HEK293T (cell line): ENCODE data around the gene SMARCA1.
"Not testable (repeated sequence)": the region's sequence is repeated elsewhere in the genome, so short reads cannot be mapped to it uniquely, and the experiment has no call there.

Source experiments
- CTCF ChIA-PET: fragments of 350-600 bp; formaldehyde crosslinking; extraction: SDS; loops from one replicate; lab custom pipeline; 2021; ENCODE audit warnings: antibody characterized with exemption, inconsistent platforms; lab: Yijun Ruan, JAX
- POLR2A ChIA-PET: fragments of 350-600 bp; formaldehyde crosslinking; extraction: SDS; loops from one replicate; lab custom pipeline; 2020; ENCODE audit warnings: antibody characterized with exemption, inconsistent platforms; lab: Yijun Ruan, JAX
- DNase-seq: peaks from one replicate; pipeline ENCODE4 v3.0.0; 2012; ENCODE audit warnings: mixed read lengths; ENCODE audit errors: extremely low spot score
- ARNT ChIP-seq: fragments of 450-650 bp; IDR thresholded peaks from 2 replicates; pipeline ENCODE4 v1.6.1; 2017; ENCODE audit warnings: mild to moderate bottlenecking
- BHLHE40 ChIP-seq: fragments of 450-650 bp; IDR thresholded peaks from 2 replicates; pipeline ENCODE4 v1.6.1; 2016; ENCODE audit warnings: mild to moderate bottlenecking, moderate library complexity, borderline replicate concordance
- CTBP1 ChIP-seq: fragments of 450-650 bp; IDR thresholded peaks from 2 replicates; pipeline ENCODE4 v1.6.1; 2016; ENCODE audit warnings: borderline replicate concordance
- ELF4 ChIP-seq: fragments of 450-650 bp; IDR thresholded peaks from 2 replicates; pipeline ENCODE4 v1.6.1; 2017; ENCODE audit warnings: antibody characterized with exemption
- FOXA1 ChIP-seq: fragments of 450-650 bp; IDR thresholded peaks from 2 replicates; pipeline ENCODE4 v1.6.1; 2016; ENCODE audit warnings: mild to moderate bottlenecking
- FOXK2 ChIP-seq: fragments of 450-650 bp; IDR thresholded peaks from 2 replicates; pipeline ENCODE4 v1.6.1; 2016; ENCODE audit warnings: mild to moderate bottlenecking
- FOXM1 ChIP-seq: fragments of 450-650 bp; IDR thresholded peaks from 2 replicates; pipeline ENCODE4 v1.6.1; 2017; ENCODE audit warnings: mild to moderate bottlenecking, borderline replicate concordance
- HDGF ChIP-seq: fragments of 450-650 bp; IDR thresholded peaks from 2 replicates; pipeline ENCODE4 v1.6.1; 2017; ENCODE audit warnings: antibody characterized with exemption, borderline replicate concordance
- L3MBTL2 ChIP-seq: fragments of 450-650 bp; conservative IDR thresholded peaks from 2 replicates; pipeline ENCODE4 v1.6.1; 2016; ENCODE audit warnings: mild to moderate bottlenecking
- LEF1 ChIP-seq: fragments of 450-650 bp; IDR thresholded peaks from 2 replicates; pipeline ENCODE4 v1.6.1; 2017; ENCODE audit warnings: mild to moderate bottlenecking, borderline replicate concordance
- NFRKB ChIP-seq: fragments of 450-650 bp; IDR thresholded peaks from 2 replicates; pipeline ENCODE4 v1.6.1; 2016; ENCODE audit warnings: mild to moderate bottlenecking, moderate library complexity
- SP1 ChIP-seq: fragments of 450-650 bp; IDR thresholded peaks from 2 replicates; pipeline ENCODE4 v1.6.1; 2017
- SUZ12 ChIP-seq: fragments of 450-650 bp; IDR thresholded peaks from 2 replicates; pipeline ENCODE4 v1.6.1; 2016; ENCODE audit warnings: mild to moderate bottlenecking
- TARDBP ChIP-seq: fragments of 450-650 bp; IDR thresholded peaks from 2 replicates; pipeline ENCODE4 v1.6.1; 2016
- ZNF384 ChIP-seq: fragments of 450-650 bp; IDR thresholded peaks from 2 replicates; pipeline ENCODE4 v1.6.1; 2016
- TF ChIP-seq, protein P1 (sequence below): fragments of 450-650 bp; IDR thresholded peaks from 2 replicates; pipeline ENCODE4 v1.6.1; 2016

SMARCA1 gene

GRCh38 chrX:129559783-129560182 lies 36.5 kb upstream of the SMARCA1 start:
- TF ChIP-seq SUZ12, result no peak
- TF ChIP-seq FOXA1, result no peak
- no peak for TF ChIP-seq ARNT
- no peak for TF ChIP-seq ZNF384
- TF ChIP-seq LEF1, result no peak
- TF ChIP-seq ELF4, result no peak
- no peak for TF ChIP-seq HDGF
- no peak for TF ChIP-seq CTBP1
- no peak for TF ChIP-seq SP1

GRCh38 chrX:129557844-129558480 lies 34.7 kb upstream of the SMARCA1 start:
- DNase-seq, result no peak
- POLR2A ChIA-PET, result no interaction called here
- TF ChIP-seq ELF4 (no peak), SP1 (no peak)
- CTCF ChIA-PET, result no interaction called here

More at GRCh38 chrX:129559783-129560182, 36.5 kb upstream of the SMARCA1 start:
- CTCF ChIA-PET, result interaction anchor here (0.6 kb wide), 1 partner anchor 1481 kb away, joined by 3 read pairs; no protein-coding TSS in a partner anchor
- DNase-seq, result no peak
- POLR2A ChIA-PET, result no interaction called here

GRCh38 chrX:129556806-129557315 lies 33.6 kb upstream of the SMARCA1 start:
- no peak for TF ChIP-seq BHLHE40
- ChIA-PET CTCF (no interaction called here), POLR2A (no interaction called here)
- no peak for DNase-seq

- POLR2A ChIA-PET, DNase-seq, CTCF ChIA-PET: not testable (repeated sequence)
Observed at GRCh38 chrX:129554816-129555215, 31.5 kb upstream of the SMARCA1 start.

- DNase-seq, result no peak
- POLR2A ChIA-PET, result no interaction called here
- TF ChIP-seq HDGF (no peak), L3MBTL2 (no peak)
- CTCF ChIA-PET, result no interaction called here
Observed at GRCh38 chrX:129553619-129554288, 30.5 kb upstream of the SMARCA1 start.

DNA sequence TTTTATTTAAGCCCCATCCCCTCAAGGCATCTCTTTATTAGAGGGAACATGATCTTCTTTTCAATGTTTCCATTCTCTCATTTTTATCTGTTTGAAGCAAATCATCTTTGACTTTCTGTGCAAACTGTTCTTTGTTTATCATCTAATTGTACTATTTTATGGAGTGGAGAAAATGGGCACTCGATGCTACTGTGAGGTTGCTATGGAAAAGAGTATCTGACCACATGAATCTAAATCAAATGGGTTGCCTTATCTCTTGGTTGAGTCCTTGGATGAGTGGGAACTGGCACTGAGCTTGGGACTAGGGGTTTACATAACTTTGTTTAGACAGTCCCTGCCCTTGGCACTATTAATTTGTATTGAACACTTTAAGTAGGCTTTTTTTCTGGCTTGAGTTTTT lies 25.8 kb upstream of the SMARCA1 start:
- CTCF ChIA-PET, result interaction anchor here (0.6 kb wide), 1 partner anchor 88 kb away, joined by 3 read pairs; no protein-coding TSS in a partner anchor
- POLR2A ChIA-PET, result no interaction called here

DNA sequence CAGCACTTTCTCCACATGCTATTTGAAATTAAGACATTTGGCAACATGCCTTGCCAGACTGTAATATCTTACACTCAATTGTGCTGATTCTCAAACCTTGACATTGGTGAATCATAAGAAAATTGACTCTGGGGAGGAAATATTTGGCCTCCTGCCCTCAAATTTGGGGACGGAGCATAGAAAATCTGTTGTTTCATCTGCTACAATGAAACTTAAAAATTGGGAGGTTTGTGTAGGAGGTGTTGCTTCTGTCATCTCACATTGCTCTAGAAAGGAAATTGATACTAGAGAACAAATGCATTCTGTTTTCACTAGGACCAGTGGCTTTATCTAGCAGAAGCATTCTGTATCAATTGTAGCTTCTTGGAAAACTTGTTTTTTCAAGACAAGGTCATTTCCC lies 22.1 kb upstream of the SMARCA1 start:
- ChIA-PET CTCF (no interaction called here), POLR2A (no interaction called here)
- no peak for DNase-seq
- no peak for TF ChIP-seq NFRKB
- no peak for TF ChIP-seq ARNT
- no peak for TF ChIP-seq FOXK2
- TF ChIP-seq, protein P1, sequence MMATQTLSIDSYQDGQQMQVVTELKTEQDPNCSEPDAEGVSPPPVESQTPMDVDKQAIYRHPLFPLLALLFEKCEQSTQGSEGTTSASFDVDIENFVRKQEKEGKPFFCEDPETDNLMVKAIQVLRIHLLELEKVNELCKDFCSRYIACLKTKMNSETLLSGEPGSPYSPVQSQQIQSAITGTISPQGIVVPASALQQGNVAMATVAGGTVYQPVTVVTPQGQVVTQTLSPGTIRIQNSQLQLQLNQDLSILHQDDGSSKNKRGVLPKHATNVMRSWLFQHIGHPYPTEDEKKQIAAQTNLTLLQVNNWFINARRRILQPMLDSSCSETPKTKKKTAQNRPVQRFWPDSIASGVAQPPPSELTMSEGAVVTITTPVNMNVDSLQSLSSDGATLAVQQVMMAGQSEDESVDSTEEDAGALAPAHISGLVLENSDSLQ, result no peak
- TF ChIP-seq ZNF384, result no peak
- no peak for TF ChIP-seq SUZ12
- no peak for TF ChIP-seq FOXA1
- no peak for TF ChIP-seq TARDBP
- no peak for TF ChIP-seq ELF4
- TF ChIP-seq HDGF, result no peak
- TF ChIP-seq LEF1, result no peak
- TF ChIP-seq L3MBTL2, result no peak
- no peak for TF ChIP-seq SP1
- no peak for TF ChIP-seq CTBP1
- TF ChIP-seq FOXM1, result no peak
- no peak for TF ChIP-seq BHLHE40

More for the DNA sequence above, 25.8 kb upstream of the SMARCA1 start:
- TF ChIP-seq FOXM1 (no peak), HDGF (no peak), FOXK2 (no peak), ELF4 (no peak), L3MBTL2 (no peak), ARNT (no peak), BHLHE40 (no peak), TARDBP (no peak), ZNF384 (no peak), FOXA1 (no peak), CTBP1 (no peak), SUZ12 (no peak), NFRKB (no peak), LEF1 (no peak), SP1 (no peak)
- TF ChIP-seq, protein P1, result no peak
- no peak for DNase-seq
